ENCODE results near the gene CACNA1I.

Gene CACNA1I

DNA sequence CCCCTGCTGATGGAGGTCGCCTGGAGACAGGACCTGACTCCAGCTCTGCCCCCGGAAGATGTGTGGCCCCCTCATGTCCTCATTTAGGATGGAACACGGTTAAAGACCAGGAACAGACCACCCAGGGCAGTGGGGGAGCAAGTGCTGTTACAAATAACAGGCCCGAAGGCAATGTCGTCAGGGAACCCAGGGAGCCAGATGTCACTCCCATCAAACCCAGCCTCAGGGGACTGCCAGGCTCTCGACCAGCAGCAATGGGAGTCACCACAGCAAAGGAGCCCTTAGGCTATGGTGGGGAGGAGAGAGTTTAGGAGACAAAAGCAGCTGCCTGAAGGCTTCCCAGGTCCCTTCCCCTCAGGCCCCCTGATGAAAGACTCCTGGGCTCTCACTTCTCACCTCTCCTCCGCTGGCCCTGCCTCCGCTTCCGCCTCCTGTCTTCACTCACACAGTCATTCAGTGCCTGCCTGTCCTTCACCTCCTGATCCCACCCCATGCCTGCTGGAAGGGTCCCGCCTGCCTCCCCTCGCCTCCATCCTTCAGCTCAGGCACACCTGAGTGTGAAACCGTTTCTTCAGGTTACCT lies 42.4 kb upstream of the CACNA1I start:
- Histone ChIP-seq H3K4me1 (ENCODE audit: control insufficient read depth, insufficient read depth, low read length, poor library complexity, severe bottlenecking) (peaks cover 70% of the 10 kb centered on the region), H3K4me3 (ENCODE audit: insufficient read depth, low read depth, low read length, poor library complexity, severe bottlenecking) (no peak overlapping the region), H3K27ac (ENCODE audit: insufficient read depth, low read length, poor library complexity, severe bottlenecking) (peak overlapping the region; percentile 51), H3K9me3 (ENCODE audit: control insufficient read depth, low read length) (no peaks in the 10 kb centered on the region), H3K36me3 (ENCODE audit: control insufficient read depth, insufficient read depth, low read length) (peaks cover 39% of the 10 kb centered on the region), H3K27me3 (replicated peaks; ENCODE audit: control insufficient read depth, insufficient read depth, low read length, poor library complexity, severe bottlenecking) (no peaks in the 10 kb centered on the region)
- DNase-seq: no peak

DNA sequence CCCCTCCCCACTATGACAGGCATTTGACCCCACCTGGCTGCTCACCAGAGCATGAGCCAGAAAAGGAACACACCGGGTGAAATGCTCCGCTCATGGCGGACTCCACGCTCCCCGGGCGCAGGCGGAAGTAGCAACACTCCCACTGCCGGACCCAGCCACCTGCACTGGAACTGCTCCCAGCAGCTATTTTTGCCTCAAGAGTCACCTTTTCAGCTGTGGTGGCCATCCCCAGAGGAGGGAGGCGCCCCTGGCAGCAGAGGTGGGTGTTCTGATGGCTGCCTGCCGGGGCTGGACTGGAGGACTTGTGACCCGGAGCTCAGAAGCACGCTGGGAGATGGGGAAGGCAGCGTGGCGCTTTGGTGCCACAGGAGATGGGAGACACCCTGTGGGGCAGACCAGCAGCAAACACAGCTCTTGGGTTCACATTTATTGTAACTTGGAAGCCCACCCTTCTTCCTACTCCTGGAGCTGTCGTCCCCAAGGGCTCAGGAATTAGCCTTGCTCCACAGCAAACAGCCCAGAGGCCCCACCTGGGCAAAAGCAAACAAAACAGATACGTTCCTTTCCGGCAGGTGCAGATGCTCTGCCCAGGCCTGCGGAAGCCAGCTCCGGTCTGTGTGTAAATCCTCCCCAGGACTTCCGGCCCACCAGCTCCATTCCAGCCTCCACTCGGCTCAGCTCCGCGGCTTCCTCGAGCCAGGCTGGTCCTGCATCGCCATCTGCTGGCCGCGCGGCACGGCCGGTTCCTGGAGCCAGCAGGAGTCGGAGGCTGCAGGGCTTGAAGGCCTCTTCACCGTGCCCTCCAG lies 41.7 kb upstream of the CACNA1I start:
- Histone ChIP-seq H3K36me3 (ENCODE audit: control insufficient read depth, insufficient read depth, low read length) (peaks cover 35% of the 10 kb centered on the region), H3K9me3 (ENCODE audit: control insufficient read depth, low read length) (no peaks in the 10 kb centered on the region), H3K27ac (ENCODE audit: insufficient read depth, low read length, poor library complexity, severe bottlenecking) (peak overlapping the region; percentile 47), H3K4me1 (ENCODE audit: control insufficient read depth, insufficient read depth, low read length, poor library complexity, severe bottlenecking) (peaks cover 67% of the 10 kb centered on the region), H3K27me3 (replicated peaks; ENCODE audit: control insufficient read depth, insufficient read depth, low read length, poor library complexity, severe bottlenecking) (no peaks in the 10 kb centered on the region), H3K4me3 (ENCODE audit: insufficient read depth, low read depth, low read length, poor library complexity, severe bottlenecking) (peak overlapping the region; percentile 18)
- DNase-seq: peak; percentile 83 to 88 (median 85)

DNA sequence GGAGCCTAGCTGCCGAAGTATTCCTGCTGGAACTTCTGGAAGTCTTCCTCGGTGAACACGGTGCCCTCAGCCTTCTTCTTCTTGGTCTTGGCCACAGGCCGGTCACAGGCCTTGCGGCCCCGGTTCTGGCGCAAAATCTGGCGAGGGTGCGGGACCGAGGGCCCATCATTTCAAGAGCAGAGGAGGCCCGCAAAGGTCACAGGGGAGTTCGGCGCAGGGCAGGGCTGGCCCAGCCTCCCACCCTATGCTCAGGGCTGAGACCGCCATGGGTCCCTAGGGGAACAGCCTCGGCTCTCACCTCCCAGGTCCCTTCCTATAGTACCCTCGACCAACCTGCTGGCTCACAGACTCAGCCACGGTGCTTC lies 41.1 kb upstream of the CACNA1I start:
- no peak for DNase-seq
- Histone ChIP-seq H3K27me3 (replicated peaks; ENCODE audit: control insufficient read depth, insufficient read depth, low read length, poor library complexity, severe bottlenecking) (no peaks in the 10 kb centered on the region), H3K9me3 (ENCODE audit: control insufficient read depth, low read length) (no peaks in the 10 kb centered on the region), H3K27ac (ENCODE audit: insufficient read depth, low read length, poor library complexity, severe bottlenecking) (peak overlapping the region; percentile 47), H3K4me1 (ENCODE audit: control insufficient read depth, insufficient read depth, low read length, poor library complexity, severe bottlenecking) (peaks cover 62% of the 10 kb centered on the region), H3K4me3 (ENCODE audit: insufficient read depth, low read depth, low read length, poor library complexity, severe bottlenecking) (no peak overlapping the region), H3K36me3 (ENCODE audit: control insufficient read depth, insufficient read depth, low read length) (peaks cover 30% of the 10 kb centered on the region)

DNA sequence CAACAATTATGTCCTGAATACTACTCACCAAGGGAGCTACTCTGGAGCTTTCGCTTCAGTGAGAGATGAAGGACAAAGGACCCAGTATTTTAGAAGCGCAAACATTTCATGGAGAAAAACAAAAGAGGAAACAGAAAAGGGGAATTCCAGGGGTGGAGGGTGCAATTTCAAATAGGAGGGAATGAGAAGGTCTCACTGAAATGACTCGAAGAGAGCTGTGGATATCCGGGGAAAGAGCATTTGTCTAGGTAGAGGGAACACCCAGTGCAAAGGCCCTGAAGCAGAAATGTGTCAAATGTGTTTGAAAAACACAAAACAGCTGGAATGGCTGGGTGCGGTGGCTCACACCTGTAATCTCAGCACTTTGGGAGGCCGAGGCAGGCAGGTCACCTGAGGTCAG lies 40.4 kb upstream of the CACNA1I start:
- Histone ChIP-seq H3K4me3 (ENCODE audit: insufficient read depth, low read depth, low read length, poor library complexity, severe bottlenecking) (no peak overlapping the region), H3K27ac (ENCODE audit: insufficient read depth, low read length, poor library complexity, severe bottlenecking) (no peak overlapping the region), H3K36me3 (ENCODE audit: control insufficient read depth, insufficient read depth, low read length) (peaks cover 23% of the 10 kb centered on the region), H3K9me3 (ENCODE audit: control insufficient read depth, low read length) (no peaks in the 10 kb centered on the region), H3K4me1 (ENCODE audit: control insufficient read depth, insufficient read depth, low read length, poor library complexity, severe bottlenecking) (peaks cover 59% of the 10 kb centered on the region), H3K27me3 (replicated peaks; ENCODE audit: control insufficient read depth, insufficient read depth, low read length, poor library complexity, severe bottlenecking) (no peaks in the 10 kb centered on the region)
- no peak for DNase-seq

DNA sequence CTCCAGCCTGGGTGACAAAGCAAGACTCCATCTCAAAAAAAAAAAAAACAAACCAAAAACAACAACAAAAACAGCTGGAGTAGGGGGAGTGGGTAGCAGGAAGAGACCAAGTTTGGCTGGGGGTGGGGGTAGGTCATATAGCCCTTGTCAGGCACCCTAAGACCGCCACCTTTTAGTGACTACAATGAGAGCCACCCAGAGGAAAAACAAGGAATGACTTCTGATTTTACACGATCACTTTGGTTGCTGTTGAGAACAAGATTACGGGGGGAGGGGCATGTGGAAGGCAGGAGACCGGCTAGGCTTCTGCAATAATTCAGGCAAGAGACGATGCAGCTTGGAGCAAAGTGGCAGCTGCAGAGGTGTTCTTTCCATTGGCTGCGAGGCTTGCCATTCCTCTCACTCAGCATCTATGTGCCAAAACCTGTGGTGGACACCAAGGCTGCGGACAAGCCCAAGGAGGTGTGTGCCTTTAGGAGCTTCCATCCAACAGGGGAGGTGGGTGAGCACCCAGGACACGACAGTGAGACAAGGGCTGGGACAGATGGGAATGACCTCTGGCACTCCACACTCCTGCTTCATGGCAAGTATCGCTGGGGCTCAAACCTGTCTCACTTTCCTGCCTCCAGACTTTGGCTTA lies 39.7 kb upstream of the CACNA1I start:
- no peaks in the 10 kb centered on the region for H3K9me3 ChIP-seq (ENCODE audit: control insufficient read depth, low read length)
- no peak overlapping the region for H3K4me3 ChIP-seq (ENCODE audit: insufficient read depth, low read depth, low read length, poor library complexity, severe bottlenecking)
- H3K36me3 ChIP-seq (ENCODE audit: control insufficient read depth, insufficient read depth, low read length): peaks cover 19% of the 10 kb centered on the region
- H3K27ac ChIP-seq (ENCODE audit: insufficient read depth, low read length, poor library complexity, severe bottlenecking): no peak overlapping the region
- DNase-seq: no peak
- H3K4me1 ChIP-seq (ENCODE audit: control insufficient read depth, insufficient read depth, low read length, poor library complexity, severe bottlenecking): peaks cover 59% of the 10 kb centered on the region
- no peaks in the 10 kb centered on the region for H3K27me3 ChIP-seq (replicated peaks; ENCODE audit: control insufficient read depth, insufficient read depth, low read length, poor library complexity, severe bottlenecking)

DNA sequence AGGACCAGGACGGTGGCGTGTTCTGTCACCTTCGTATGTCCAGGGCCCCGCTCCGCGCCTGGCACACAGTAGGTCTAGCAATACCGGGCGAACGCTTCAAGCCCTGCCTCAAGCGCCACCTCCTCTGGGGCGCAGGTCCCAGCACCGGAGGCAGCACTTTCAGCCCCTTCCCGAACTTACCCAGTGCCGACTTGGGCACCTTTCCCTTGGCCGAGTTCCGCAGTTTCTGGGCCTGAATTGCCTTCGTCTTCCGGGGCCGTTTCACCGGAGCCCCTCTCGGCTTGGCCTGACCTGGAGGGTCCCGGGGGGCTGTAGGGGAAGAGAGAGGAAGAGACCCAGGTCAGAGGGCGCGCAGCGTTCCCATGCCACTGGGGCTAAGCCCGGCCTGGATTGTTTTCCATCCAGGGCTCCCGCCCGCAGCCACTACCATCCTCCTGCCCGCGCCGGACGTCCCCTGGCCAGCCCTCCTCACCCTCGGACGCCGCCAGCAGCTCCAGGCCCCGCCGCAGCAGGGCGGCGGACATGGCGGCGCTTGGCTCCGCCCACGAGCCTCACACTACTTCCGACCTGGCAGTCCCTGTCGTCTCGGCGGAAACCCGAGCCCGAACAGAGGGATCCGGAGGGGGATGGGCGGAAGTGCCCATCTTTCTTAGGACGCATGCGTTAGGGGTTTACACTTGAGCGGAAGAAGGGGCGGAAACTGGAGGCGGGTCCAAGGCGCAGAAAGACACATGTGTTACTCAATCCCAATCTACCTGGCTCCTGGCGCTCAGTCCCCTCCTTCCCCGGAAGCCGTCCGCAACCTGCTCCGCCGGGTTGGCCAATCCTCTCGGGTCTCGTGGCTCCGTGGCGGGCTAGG lies 38.1 kb upstream of the CACNA1I start, which contains the start of gene RPS19BP1:
TSS of gene RPS19BP1 (minus strand) at position 534 of the 859 bp plus-strand sequence. CDS start at position 524, 10 bp downstream.
- Histone ChIP-seq H3K4me3 (ENCODE audit: insufficient read depth, low read depth, low read length, poor library complexity, severe bottlenecking) (peak within 1 kb of the TSS; percentile 83), H3K27ac (ENCODE audit: insufficient read depth, low read length, poor library complexity, severe bottlenecking) (peak within 1 kb of the TSS; percentile 85), H3K36me3 (ENCODE audit: control insufficient read depth, insufficient read depth, low read length) (peaks cover 19% of the 10 kb centered on the region), H3K27me3 (replicated peaks; ENCODE audit: control insufficient read depth, insufficient read depth, low read length, poor library complexity, severe bottlenecking) (no peaks in the 10 kb centered on the region), H3K9me3 (ENCODE audit: control insufficient read depth, low read length) (no peaks in the 10 kb centered on the region), H3K4me1 (ENCODE audit: control insufficient read depth, insufficient read depth, low read length, poor library complexity, severe bottlenecking) (peaks cover 50% of the 10 kb centered on the region)
- peak; percentile 98 to 99 (median 99) for DNase-seq

DNA sequence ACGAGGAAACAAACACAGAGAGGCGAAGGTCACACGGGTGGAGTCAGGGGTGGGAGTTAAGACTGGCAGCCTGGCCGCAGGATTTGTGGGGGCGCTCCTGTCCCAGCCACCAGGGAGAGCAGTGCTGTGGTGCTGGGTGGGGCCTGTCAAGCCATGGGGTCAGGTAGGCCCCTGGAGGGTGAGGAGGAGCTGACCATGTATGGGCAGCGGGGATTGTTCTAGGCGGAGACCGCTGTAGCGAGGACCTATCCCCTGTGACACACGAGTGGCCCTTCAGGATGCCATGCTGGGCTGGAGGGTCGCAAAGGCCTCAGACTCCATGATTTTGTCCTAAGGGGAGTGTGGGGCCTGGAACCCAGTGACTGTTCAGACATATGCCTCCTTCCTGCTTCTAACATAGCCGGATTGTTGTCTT lies 36.5 kb upstream of the CACNA1I start:
- no peaks in the 10 kb centered on the region for H3K27me3 ChIP-seq (replicated peaks; ENCODE audit: control insufficient read depth, insufficient read depth, low read length, poor library complexity, severe bottlenecking)
- peaks cover 9% of the 10 kb centered on the region for H3K36me3 ChIP-seq (ENCODE audit: control insufficient read depth, insufficient read depth, low read length)
- peaks cover 34% of the 10 kb centered on the region for H3K4me1 ChIP-seq (ENCODE audit: control insufficient read depth, insufficient read depth, low read length, poor library complexity, severe bottlenecking)
- no peaks in the 10 kb centered on the region for H3K9me3 ChIP-seq (ENCODE audit: control insufficient read depth, low read length)
- no peak overlapping the region for H3K27ac ChIP-seq (ENCODE audit: insufficient read depth, low read length, poor library complexity, severe bottlenecking)
- H3K4me3 ChIP-seq (ENCODE audit: insufficient read depth, low read depth, low read length, poor library complexity, severe bottlenecking): no peak overlapping the region
- no peak for DNase-seq

DNA sequence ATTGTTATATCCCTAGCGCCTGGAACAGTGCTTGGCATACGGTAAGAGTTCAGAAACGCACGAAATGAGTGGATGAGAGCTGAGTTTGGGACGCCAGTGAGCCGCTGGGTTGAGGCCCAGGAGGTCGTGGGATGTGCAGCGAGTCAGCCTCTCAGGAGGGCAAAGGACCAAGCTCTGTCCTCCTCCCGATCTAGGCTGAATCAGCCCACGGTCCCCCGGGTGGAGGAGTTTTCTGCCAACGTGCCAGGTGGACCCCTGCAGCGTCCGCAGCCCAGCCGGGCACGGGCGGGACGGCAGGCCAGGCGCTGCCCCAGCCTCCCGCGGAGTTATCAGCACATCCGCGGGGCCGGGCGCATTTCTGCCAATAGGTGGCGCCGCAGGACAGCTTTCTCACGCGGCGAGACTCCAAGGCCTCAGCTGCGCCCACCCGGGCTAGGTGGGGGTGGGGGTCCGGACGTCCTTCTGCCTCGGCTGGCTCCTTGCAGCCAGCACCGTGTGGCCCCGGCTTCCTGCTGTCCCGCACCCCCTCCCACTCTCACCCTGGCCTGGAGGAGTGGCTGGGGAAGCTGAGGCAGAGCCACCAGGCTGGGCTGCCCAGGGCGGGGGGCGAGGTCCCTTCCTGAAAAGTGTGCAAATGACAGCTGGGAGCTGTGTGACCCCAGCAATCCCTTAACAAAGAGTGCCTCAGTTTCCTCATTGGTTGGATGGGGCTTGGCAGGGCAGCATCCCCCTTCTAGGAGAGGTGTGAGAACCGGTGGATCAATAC lies 35.8 kb upstream of the CACNA1I start:
- H3K4me3 ChIP-seq (ENCODE audit: insufficient read depth, low read depth, low read length, poor library complexity, severe bottlenecking): no peak overlapping the region

DNA sequence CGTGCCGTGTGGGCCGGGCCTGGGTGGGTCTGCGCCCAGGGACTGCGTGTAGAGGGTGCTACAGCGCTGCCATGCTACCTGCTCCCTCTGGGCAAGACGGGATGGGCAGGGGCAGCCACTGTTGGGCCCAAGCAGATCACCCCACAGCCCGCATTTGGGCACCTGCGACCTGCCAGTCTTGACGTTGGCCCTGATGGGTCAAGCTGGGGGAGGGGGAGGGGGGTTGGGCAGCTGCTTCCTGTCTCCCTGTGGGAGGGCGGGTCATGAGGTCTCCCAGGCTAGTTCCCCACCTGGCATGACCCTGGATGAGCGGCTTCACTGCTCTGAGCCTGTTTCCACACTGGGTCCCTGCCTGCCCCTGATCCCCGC lies 35.2 kb upstream of the CACNA1I start:
- Histone ChIP-seq H3K36me3 (ENCODE audit: control insufficient read depth, insufficient read depth, low read length) (no peaks in the 10 kb centered on the region), H3K27ac (ENCODE audit: insufficient read depth, low read length, poor library complexity, severe bottlenecking) (no peak overlapping the region), H3K4me3 (ENCODE audit: insufficient read depth, low read depth, low read length, poor library complexity, severe bottlenecking) (no peak overlapping the region), H3K4me1 (ENCODE audit: control insufficient read depth, insufficient read depth, low read length, poor library complexity, severe bottlenecking) (peaks cover 21% of the 10 kb centered on the region), H3K9me3 (ENCODE audit: control insufficient read depth, low read length) (no peaks in the 10 kb centered on the region), H3K27me3 (replicated peaks; ENCODE audit: control insufficient read depth, insufficient read depth, low read length, poor library complexity, severe bottlenecking) (no peaks in the 10 kb centered on the region)
- DNase-seq: no peak

More for the DNA sequence above, 35.8 kb upstream of the CACNA1I start:
- H3K27me3 ChIP-seq (replicated peaks; ENCODE audit: control insufficient read depth, insufficient read depth, low read length, poor library complexity, severe bottlenecking): no peaks in the 10 kb centered on the region
- H3K27ac ChIP-seq (ENCODE audit: insufficient read depth, low read length, poor library complexity, severe bottlenecking): no peak overlapping the region
- peaks cover 27% of the 10 kb centered on the region for H3K4me1 ChIP-seq (ENCODE audit: control insufficient read depth, insufficient read depth, low read length, poor library complexity, severe bottlenecking)
- peaks cover 3% of the 10 kb centered on the region for H3K36me3 ChIP-seq (ENCODE audit: control insufficient read depth, insufficient read depth, low read length)
- no peaks in the 10 kb centered on the region for H3K9me3 ChIP-seq (ENCODE audit: control insufficient read depth, low read length)
- DNase-seq: peak; percentile 53 to 70 (median 57)
